GM10248 (cell line): ENCODE measurements around the gene CCDC85A.

Experiments used
- CTCF ChIA-PET: fragments of 300-600 bp; sonication (Branson Sonifier 250); formaldehyde crosslinking; extraction: SDS; loops from one replicate; lab custom pipeline; 2021; ENCODE audit warnings: antibody characterized with exemption; lab: Yijun Ruan, JAX
- POLR2A ChIA-PET: fragments of 350-650 bp; sonication (Branson Sonifier 250); formaldehyde crosslinking; extraction: SDS; loops from one replicate; lab custom pipeline; 2020; ENCODE audit warnings: antibody characterized with exemption; lab: Yijun Ruan, JAX
- DNase-seq: peaks from one replicate; pipeline ENCODE4 v3.0.0; 2012; ENCODE audit errors: extremely low spot score
- TF ChIP-seq, protein P1 (sequence below): IDR thresholded peaks from 2 replicates; pipeline ENCODE4 v1.5.1; 2012; ENCODE audit warnings: mild to moderate bottlenecking, low read depth; ENCODE audit errors: extremely low read depth, missing control alignments, control extremely low read depth

Gene CCDC85A

DNA sequence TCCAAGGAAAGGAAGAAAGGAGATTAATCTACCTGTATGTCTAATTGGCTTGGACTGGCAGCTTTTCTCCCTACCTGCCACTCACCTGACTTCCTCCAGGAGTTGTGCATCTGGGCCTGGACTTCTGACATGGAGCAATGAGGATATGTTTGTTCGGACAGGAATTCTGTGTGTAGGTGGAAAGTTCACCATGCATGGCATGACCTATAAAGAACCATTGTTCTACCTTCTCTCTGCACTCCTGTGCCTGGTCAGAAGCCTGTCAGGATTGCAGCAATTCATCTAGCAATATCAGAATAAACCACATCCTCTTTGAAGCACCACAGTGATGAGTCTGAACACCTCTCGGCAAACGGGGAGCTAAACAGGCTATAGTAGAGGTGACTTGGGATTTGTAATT is 20.8 kb downstream of the CCDC85A start:
- no peak for DNase-seq
- ChIA-PET CTCF (no interaction called here), POLR2A (no interaction called here)
- TF ChIP-seq, protein P1, sequence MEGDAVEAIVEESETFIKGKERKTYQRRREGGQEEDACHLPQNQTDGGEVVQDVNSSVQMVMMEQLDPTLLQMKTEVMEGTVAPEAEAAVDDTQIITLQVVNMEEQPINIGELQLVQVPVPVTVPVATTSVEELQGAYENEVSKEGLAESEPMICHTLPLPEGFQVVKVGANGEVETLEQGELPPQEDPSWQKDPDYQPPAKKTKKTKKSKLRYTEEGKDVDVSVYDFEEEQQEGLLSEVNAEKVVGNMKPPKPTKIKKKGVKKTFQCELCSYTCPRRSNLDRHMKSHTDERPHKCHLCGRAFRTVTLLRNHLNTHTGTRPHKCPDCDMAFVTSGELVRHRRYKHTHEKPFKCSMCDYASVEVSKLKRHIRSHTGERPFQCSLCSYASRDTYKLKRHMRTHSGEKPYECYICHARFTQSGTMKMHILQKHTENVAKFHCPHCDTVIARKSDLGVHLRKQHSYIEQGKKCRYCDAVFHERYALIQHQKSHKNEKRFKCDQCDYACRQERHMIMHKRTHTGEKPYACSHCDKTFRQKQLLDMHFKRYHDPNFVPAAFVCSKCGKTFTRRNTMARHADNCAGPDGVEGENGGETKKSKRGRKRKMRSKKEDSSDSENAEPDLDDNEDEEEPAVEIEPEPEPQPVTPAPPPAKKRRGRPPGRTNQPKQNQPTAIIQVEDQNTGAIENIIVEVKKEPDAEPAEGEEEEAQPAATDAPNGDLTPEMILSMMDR: no peak

DNA sequence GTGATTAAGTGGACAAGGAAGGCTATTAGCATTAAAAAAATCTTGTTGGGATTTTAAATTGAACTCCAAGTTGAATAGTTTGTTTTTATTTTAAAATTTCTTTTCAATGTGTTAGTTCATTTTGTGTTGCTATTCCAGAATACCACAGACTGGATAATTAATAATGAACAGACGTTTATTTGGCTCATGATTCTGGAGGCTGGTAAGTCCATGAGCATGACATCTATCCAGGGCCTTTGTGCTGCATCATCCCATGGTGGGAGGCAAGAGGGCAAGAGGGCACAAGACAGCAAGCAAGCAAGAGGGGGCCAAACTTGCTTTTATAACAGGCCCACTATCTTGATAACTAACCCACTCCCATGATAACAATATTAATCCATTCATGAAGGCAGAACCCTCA is 22.5 kb downstream of the CCDC85A start:
- CTCF ChIA-PET: interaction anchor here (1.4 kb wide), 1 partner anchor 9 kb away, joined by 3 read pairs; no protein-coding TSS in a partner anchor

GRCh38 chr2:56207760-56208159 is 24.0 kb downstream of the CCDC85A start:
- POLR2A ChIA-PET: no interaction called here
- CTCF ChIA-PET: interaction anchor here (1.2 kb wide), 1 partner anchor 24 kb away, joined by 4 read pairs; the partner anchor contains the start of gene CCDC85A
- DNase-seq: no peak
- TF ChIP-seq, protein P1: no peak

More for the DNA sequence above, 22.5 kb downstream of the CCDC85A start:
- DNase-seq: no peak
- TF ChIP-seq, protein P1: no peak
- POLR2A ChIA-PET: no interaction called here

DNA sequence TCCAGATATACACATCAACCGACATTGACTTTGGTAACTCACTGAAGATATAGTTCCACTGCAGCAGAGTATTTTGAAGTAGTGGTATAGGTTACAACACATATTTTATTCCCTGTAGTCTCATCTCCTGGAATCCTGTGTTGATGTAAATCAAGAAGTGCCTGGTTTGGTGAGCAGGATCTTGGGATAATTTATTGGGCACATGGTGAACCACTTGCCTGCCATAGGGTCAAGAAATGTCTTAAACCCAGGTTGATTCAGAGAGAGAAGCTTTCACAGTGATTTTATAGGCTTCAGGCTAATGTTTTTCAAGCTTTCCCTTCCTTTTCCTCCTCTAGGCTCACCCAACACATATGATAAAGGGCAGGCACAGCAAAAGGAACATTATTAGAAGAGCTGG is 24.6 kb downstream of the CCDC85A start:
- TF ChIP-seq, protein P1: no peak
- POLR2A ChIA-PET: no interaction called here
- no peak for DNase-seq
- CTCF ChIA-PET: interaction anchor here (1.0 kb wide), 1 partner anchor 25 kb away, joined by 3 read pairs; the partner anchor contains the start of gene CCDC85A

- no peak for DNase-seq
- TF ChIP-seq, protein P1: no peak
- CTCF ChIA-PET: interaction anchor here (1.3 kb wide), 1 partner anchor 21 kb away, joined by 3 read pairs; no protein-coding TSS in a partner anchor
- POLR2A ChIA-PET: no interaction called here
These were observed 25.9 kb downstream of the CCDC85A start for GRCh38 chr2:56209701-56210100.

GRCh38 chr2:56210291-56210690 is 26.5 kb downstream of the CCDC85A start:
- CTCF ChIA-PET: interaction anchor here (1.3 kb wide), 1 partner anchor 22 kb away, joined by 3 read pairs; no protein-coding TSS in a partner anchor
- POLR2A ChIA-PET: no interaction called here
- TF ChIP-seq, protein P1: no peak
- no peak for DNase-seq
